Activated CD4-positive, CD25-positive, alpha-beta regulatory T cell treated with anti-CD3 and anti-CD28 coated beads, Interleukin-2, amount 50 U/mL, for 24 hours (primary cell): ENCODE data around the gene ALOX15B.
"Not testable (repeated sequence)": the region's sequence is repeated elsewhere in the genome, so short reads cannot be mapped to it uniquely, and the experiment has no call there.

Experiments
- ATAC-seq, 2 donors: fragments of 150-1000 bp; cut with Tn5 transposase; one replicate each; pipeline ENCODE4 v1.10.0; 2021; ENCODE audit warnings: mild to moderate bottlenecking in 1 of 2, moderate library complexity in 1 of 2

The ALOX15B gene

GRCh38 chr17:8013731-8014557 is 24.9 kb upstream of the ALOX15B start:
- ATAC-seq: no peak

- no peak for ATAC-seq
Measured at GRCh38 chr17:8014558-8014850, 24.4 kb upstream of the ALOX15B start.

GRCh38 chr17:8015236-8015956 is 23.5 kb upstream of the ALOX15B start:
- no peak for ATAC-seq

GRCh38 chr17:8015957-8016631 is 22.8 kb upstream of the ALOX15B start:
- ATAC-seq: peak; percentile 29 to 30

GRCh38 chr17:8016632-8017424 is 22.0 kb upstream of the ALOX15B start:
- peak; percentile 57 to 61 for ATAC-seq

- ATAC-seq: no peak
Measured at GRCh38 chr17:8018436-8018835, 20.4 kb upstream of the ALOX15B start.

- ATAC-seq: no peak
Measured at GRCh38 chr17:8019166-8019565, 19.7 kb upstream of the ALOX15B start.

GRCh38 chr17:8019665-8020650 is 18.9 kb upstream of the ALOX15B start:
- no peak for ATAC-seq

- no peak for ATAC-seq
Measured at GRCh38 chr17:8020776-8021564, 17.9 kb upstream of the ALOX15B start.

- ATAC-seq: no peak
Measured at GRCh38 chr17:8021565-8022359, 17.1 kb upstream of the ALOX15B start.

GRCh38 chr17:8022360-8023003 is 16.4 kb upstream of the ALOX15B start:
- ATAC-seq: no peak

- ATAC-seq: not testable (repeated sequence)
Measured at GRCh38 chr17:8024161-8024560, 14.7 kb upstream of the ALOX15B start.

- no peak for ATAC-seq
Measured at GRCh38 chr17:8025176-8025911, 13.5 kb upstream of the ALOX15B start.

GRCh38 chr17:8029121-8029520 is 9.7 kb upstream of the ALOX15B start:
- no peak for ATAC-seq

- no peak for ATAC-seq
Measured at GRCh38 chr17:8031261-8031661, 7.6 kb upstream of the ALOX15B start.

GRCh38 chr17:8031950-8032349 is 6.9 kb upstream of the ALOX15B start:
- ATAC-seq: no peak

GRCh38 chr17:8032442-8032841 is 6.4 kb upstream of the ALOX15B start:
- ATAC-seq: no peak

- ATAC-seq: no peak
Measured at GRCh38 chr17:8039611-8040168, 831 bp downstream of the ALOX15B start.
